Endothelial cell of umbilical vein (primary cell): Measurements from ENCODE around the gene VPS26C. TPM values are rescaled to one million over a fixed set of nuclear protein-coding genes. Genes with fewer than 3 reads are reported as not detected.

Experiments used
- BruUV-seq: library from RNA; stranded (reverse); fragments of 400-500 nt; replicated peaks from 2 replicates; lab custom pipeline; 2021; lab: Mats Ljungman, UMichigan
- CTCF ChIA-PET: fragments of 300-600, 350-600 bp; sonication (Branson Sonifier 250); formaldehyde crosslinking; loops from one replicate; lab custom pipeline; 2021; ENCODE audit warnings: antibody characterized with exemption, inconsistent platforms; lab: Charles Lee
- POLR2A ChIA-PET: fragments of 300-600, 350-600 bp; sonication (Branson Sonifier 250); formaldehyde crosslinking; loops from one replicate; lab custom pipeline; 2021; ENCODE audit warnings: antibody characterized with exemption, inconsistent platforms; lab: Charles Lee
- DNase-seq: peaks from one replicate; pipeline ENCODE4 v3.0.0-alpha.2; 2011; ENCODE audit warnings: low read depth, low spot score
- FAIRE-seq: peaks from 2 replicates; lab custom pipeline; 2011; peaks lifted over from hg19 to GRCh38; lab: Jason Lieb, UNC
- H2AFZ ChIP-seq: 2 replicates; pipeline ENCODE4 v1.6.0; 2012; ENCODE audit warnings: low read depth, low read length, control low read depth, inconsistent platforms
- H3K27ac ChIP-seq: 2 replicates; pipeline ENCODE4 v1.5.1; 2011; ENCODE audit warnings: low read depth, mild to moderate bottlenecking, control low read depth, low read length, moderate library complexity; ENCODE audit not compliant: insufficient read depth
- H3K27me3 ChIP-seq, 2 experiments: 2 replicates each; pipeline versions ENCODE4 v1.6.0 to v1.6.1; 2011; ENCODE audit warnings: low read length in 2 of 2, mixed read lengths in 1 of 2; ENCODE audit not compliant: control insufficient read depth in 2 of 2, insufficient read depth in 2 of 2
- H3K36me3 ChIP-seq, 2 experiments: 2 replicates in 1 of 2; 3 replicates in 1 of 2; pipeline ENCODE4 v1.5.1; 2011; ENCODE audit warnings: low read length in 2 of 2, mild to moderate bottlenecking in 1 of 2, moderate library complexity in 1 of 2; ENCODE audit not compliant: control insufficient read depth in 2 of 2, insufficient read depth in 2 of 2; ENCODE audit errors: extremely low read depth in 1 of 2
- H3K4me1 ChIP-seq: 3 replicates; pipeline ENCODE4 v1.5.1; 2011; ENCODE audit warnings: mild to moderate bottlenecking, low read length; ENCODE audit not compliant: control insufficient read depth, insufficient read depth; ENCODE audit errors: extremely low read depth
- H3K4me2 ChIP-seq: 2 replicates; pipeline ENCODE4 v1.6.1; 2011; ENCODE audit warnings: low read length, control low read depth, mixed read lengths; ENCODE audit not compliant: insufficient read depth
- H3K4me3 ChIP-seq, 3 experiments: fragments of 200-600 bp in 1 of 3; sonication (generic), shearing (Covaris generic) in 1 of 3; replicated peaks in 1 of 3; 2 replicates each; pipeline ENCODE4 v1.5.1; 2011 to 2016; ENCODE audit warnings: control low read depth in 3 of 3, low read length in 3 of 3, mild to moderate bottlenecking in 2 of 3, inconsistent platforms in 1 of 3, low read depth in 1 of 3, moderate library complexity in 1 of 3; ENCODE audit not compliant: insufficient read depth in 1 of 3
- H3K79me2 ChIP-seq: 2 replicates; pipeline ENCODE4 v1.6.0; 2012; ENCODE audit warnings: low read length, inconsistent platforms; ENCODE audit not compliant: control insufficient read depth, insufficient read depth
- H3K9ac ChIP-seq: replicated peaks from 2 replicates; pipeline ENCODE3; 2011; ENCODE audit warnings: low read length, control low read depth; ENCODE audit not compliant: insufficient read depth; ENCODE audit errors: extremely low read depth
- H3K9me1 ChIP-seq: replicated peaks from 3 replicates; pipeline ENCODE4 v1.6.0; 2011; ENCODE audit warnings: mild to moderate bottlenecking, low read length; ENCODE audit not compliant: control insufficient read depth, insufficient read depth; ENCODE audit errors: extremely low read depth
- H3K9me3 ChIP-seq: replicated peaks from 2 replicates; pipeline ENCODE4 v1.5.1; 2012; ENCODE audit warnings: low read length, inconsistent platforms; ENCODE audit not compliant: control insufficient read depth, insufficient read depth
- H4K20me1 ChIP-seq: replicated peaks from 2 replicates; pipeline ENCODE3; 2011; ENCODE audit warnings: mild to moderate bottlenecking, low read length; ENCODE audit not compliant: control insufficient read depth, insufficient read depth; ENCODE audit errors: extremely low read depth
- CTCF ChIP-seq, 2 donors: IDR thresholded peaks; 1 replicate in 1 of 2; 2 replicates in 1 of 2; pipeline ENCODE4 v1.5.1; 2011; ENCODE audit warnings: low read length in 2 of 2, mild to moderate bottlenecking in 2 of 2, moderate library complexity in 2 of 2, control low read depth in 1 of 2, inconsistent platforms in 1 of 2, low read depth in 1 of 2; ENCODE audit not compliant: insufficient read depth in 1 of 2; ENCODE audit errors: extremely low read depth in 1 of 2
- EZH2 ChIP-seq: IDR thresholded peaks from 2 replicates; pipeline ENCODE4 v1.6.1; 2012; ENCODE audit warnings: borderline replicate concordance, low read depth, mild to moderate bottlenecking, moderate library complexity, low read length, inconsistent platforms; ENCODE audit not compliant: severe bottlenecking
- FOS ChIP-seq: IDR thresholded peaks from 2 replicates; pipeline ENCODE4 v1.6.1; 2011; ENCODE audit warnings: mild to moderate bottlenecking, low read length, moderate library complexity, borderline replicate concordance; ENCODE audit not compliant: insufficient read depth
- GATA2 ChIP-seq: IDR thresholded peaks from 2 replicates; pipeline ENCODE4 v1.7.0; 2011; ENCODE audit warnings: low read depth, mild to moderate bottlenecking, moderate library complexity, mixed read lengths, low read length; ENCODE audit not compliant: insufficient read length, insufficient read depth
- JUN ChIP-seq: IDR thresholded peaks from 2 replicates; pipeline ENCODE4 v1.6.1; 2011; ENCODE audit warnings: borderline replicate concordance, low read depth; ENCODE audit not compliant: insufficient read length, insufficient read depth
- MYC ChIP-seq: IDR thresholded peaks from one replicate; pipeline ENCODE4 v1.6.1; 2011; ENCODE audit warnings: mild to moderate bottlenecking, low read depth, low read length
- POLR2A ChIP-seq: IDR thresholded peaks from 2 replicates; pipeline ENCODE4 v1.6.1; 2012; ENCODE audit warnings: low read depth, mild to moderate bottlenecking, control low read depth, low read length
- POLR2AphosphoS5 ChIP-seq: IDR thresholded peaks from 2 replicates; pipeline ENCODE4 v1.6.1; 2012; ENCODE audit warnings: low read depth, mild to moderate bottlenecking, control low read depth, low read length, moderate library complexity; ENCODE audit not compliant: insufficient read depth
- dilution Hi-C: fragments of 300-500 bp; cut with MboI; formaldehyde crosslinking; loops from one replicate; pipeline ENCODE4 v1.15.0; 2019; ENCODE audit warnings: low sequenced_read_pairs; ENCODE audit not compliant: extremely low pct_ligation_motif_present
- intact Hi-C: fragments of 100-400 bp; cut with micrococcal nuclease; formaldehyde crosslinking; loops from one replicate; pipeline ENCODE4 v1.10.0; 2022
- polyA plus RNA-seq, 4 experiments: library from polyadenylated mRNA; depleted of rRNA in 3 of 4; stranded (reverse) in 3 of 4; unstranded in 1 of 4; fragments of >200 nt; gene quantifications; 2 replicates each; pipeline versions ENCODE4 v1.2.1 to v1.2.3, GENCODE V29; 2011 to 2012; ENCODE audit warnings: missing spikeins in 1 of 4
- total RNA-seq: library from RNA; stranded (reverse); gene quantifications from 2 replicates; pipeline ENCODE4 v1.2.3, GENCODE V29; 2021

VPS26C gene
- total and polyA plus RNA-seq, 2 donors (not counting 3 experiments of a cell fraction or from before 2014, with no cell fraction given), result 35.2 to 53.7 TPM

GRCh38 chr21:37240978-37241377 lies 26.2 kb downstream of the VPS26C start:
- no peak overlapping the region for H3K4me3 ChIP-seq
- H3K9ac ChIP-seq, result no peak overlapping the region
- no peaks in the 10 kb centered on the region for H3K27me3 ChIP-seq
- no peak overlapping the region for H2AFZ ChIP-seq
- no peaks in the 10 kb centered on the region for H3K36me3 ChIP-seq
- H4K20me1 ChIP-seq, result no peaks in the 10 kb centered on the region
- TF ChIP-seq JUN (no peak), FOS (no peak), POLR2AphosphoS5 (no peak), EZH2 (no peak), POLR2A (no peak), CTCF (IDR thresholded peaks at IDR 0.05; ENCODE audit: extremely low read depth in 1 of 2, insufficient read depth in 1 of 2, low read depth in 1 of 2, low read length in 2 of 2) (no peak), GATA2 (no peak), MYC (no peak)
- DNase-seq (no peak), FAIRE-seq (no peak)
- CTCF ChIA-PET, result interaction anchor here (1.8 kb wide), 1 partner anchor 11 kb away, joined by 5 read pairs; no protein-coding TSS in a partner anchor
- H3K79me2 ChIP-seq, result peaks cover 27% of the 10 kb centered on the region
- H3K27ac ChIP-seq, result no peak overlapping the region
- no peaks in the 10 kb centered on the region for H3K9me1 ChIP-seq
- intact Hi-C loops (no loop called here), dilution Hi-C loops (no loop called here)
- POLR2A ChIA-PET, result no interaction called here
- no peaks in the 10 kb centered on the region for H3K9me3 ChIP-seq
- no TSS peak for BruUV-seq
- peaks cover 15% of the 10 kb centered on the region for H3K4me1 ChIP-seq
- H3K4me2 ChIP-seq, result no peak overlapping the region
